ENCODE data around the gene ENOX1.

Gene ENOX1

GRCh38 chr13:43232873-43233265 is 553.9 kb downstream of the ENOX1 start:
- no peaks in the 10 kb centered on the region for H3K9me3 ChIP-seq (ENCODE audit: insufficient read depth, low read length, severe bottlenecking)
- no peak overlapping the region for H3K4me3 ChIP-seq (ENCODE audit: low read depth in 1 of 2, low read length in 2 of 2)
- no peaks in the 10 kb centered on the region for H4K20me1 ChIP-seq (ENCODE audit: insufficient read depth, low read length)
- no peak overlapping the region for H3K9ac ChIP-seq (ENCODE audit: low read depth, low read length)
- ATAC-seq (ENCODE audit: insufficient read depth, low read depth) (no peak), DNase-seq (no peak)
- no peaks in the 10 kb centered on the region for H3K27me3 ChIP-seq (ENCODE audit: insufficient read depth, low read length, poor library complexity)
- H3K27ac ChIP-seq (ENCODE audit: low read length), result no peak overlapping the region
- H2AFZ ChIP-seq (ENCODE audit: low read depth, low read length), result no peak overlapping the region
- H3K36me3 ChIP-seq (ENCODE audit: insufficient read depth, low read length), result no peaks in the 10 kb centered on the region
- H3K4me2 ChIP-seq (ENCODE audit: insufficient read depth, low read length), result no peak overlapping the region
- no peak for TF ChIP-seq EZH2 (IDR thresholded peaks at IDR 0.05; ENCODE audit: borderline replicate concordance, low read depth, low read length, severe bottlenecking)
- no peak for TF ChIP-seq CTCF (IDR thresholded peaks at IDR 0.05; ENCODE audit: borderline replicate concordance, extremely low read depth, low read length, poor library complexity, severe bottlenecking)
- H3K79me2 ChIP-seq (ENCODE audit: insufficient read depth, low read length), result no peaks in the 10 kb centered on the region
- no peaks in the 10 kb centered on the region for H3K4me1 ChIP-seq (ENCODE audit: insufficient read depth, low read length)

- ATAC-seq (ENCODE audit: insufficient read depth, low read depth), result no peak
- H3K9ac ChIP-seq (ENCODE audit: low read depth, low read length), result no peak overlapping the region
- H3K27me3 ChIP-seq (ENCODE audit: insufficient read depth, low read length, poor library complexity), result no peaks in the 10 kb centered on the region
- H2AFZ ChIP-seq (ENCODE audit: low read depth, low read length), result no peak overlapping the region
- no peaks in the 10 kb centered on the region for H3K4me1 ChIP-seq (ENCODE audit: insufficient read depth, low read length)
- no peaks in the 10 kb centered on the region for H3K36me3 ChIP-seq (ENCODE audit: insufficient read depth, low read length)
- no peaks in the 10 kb centered on the region for H4K20me1 ChIP-seq (ENCODE audit: insufficient read depth, low read length)
- H3K4me2 ChIP-seq (ENCODE audit: insufficient read depth, low read length), result no peak overlapping the region
- no peak for DNase-seq
- no peak for TF ChIP-seq EZH2 (IDR thresholded peaks at IDR 0.05; ENCODE audit: borderline replicate concordance, low read depth, low read length, severe bottlenecking)
- no peak for TF ChIP-seq CTCF (IDR thresholded peaks at IDR 0.05; ENCODE audit: borderline replicate concordance, extremely low read depth, low read length, poor library complexity, severe bottlenecking)
- no peaks in the 10 kb centered on the region for H3K79me2 ChIP-seq (ENCODE audit: insufficient read depth, low read length)
- no peaks in the 10 kb centered on the region for H3K9me3 ChIP-seq (ENCODE audit: insufficient read depth, low read length, severe bottlenecking)
- no peak overlapping the region for H3K27ac ChIP-seq (ENCODE audit: low read length)
- no peak overlapping the region for H3K4me3 ChIP-seq (ENCODE audit: low read depth in 1 of 2, low read length in 2 of 2)
Observed at GRCh38 chr13:43232144-43232872, 554.5 kb downstream of the ENOX1 start.

- no peaks in the 10 kb centered on the region for H3K36me3 ChIP-seq (ENCODE audit: insufficient read depth, low read length)
- no peak overlapping the region for H3K27ac ChIP-seq (ENCODE audit: low read length)
- ATAC-seq (ENCODE audit: insufficient read depth, low read depth) (no peak), DNase-seq (no peak)
- H3K27me3 ChIP-seq (ENCODE audit: insufficient read depth, low read length, poor library complexity), result no peaks in the 10 kb centered on the region
- no peak for TF ChIP-seq CTCF (IDR thresholded peaks at IDR 0.05; ENCODE audit: borderline replicate concordance, extremely low read depth, low read length, poor library complexity, severe bottlenecking)
- no peak for TF ChIP-seq EZH2 (IDR thresholded peaks at IDR 0.05; ENCODE audit: borderline replicate concordance, low read depth, low read length, severe bottlenecking)
- H3K4me2 ChIP-seq (ENCODE audit: insufficient read depth, low read length), result no peak overlapping the region
- no peak overlapping the region for H2AFZ ChIP-seq (ENCODE audit: low read depth, low read length)
- H3K4me1 ChIP-seq (ENCODE audit: insufficient read depth, low read length), result no peaks in the 10 kb centered on the region
- no peaks in the 10 kb centered on the region for H4K20me1 ChIP-seq (ENCODE audit: insufficient read depth, low read length)
- no peak overlapping the region for H3K9ac ChIP-seq (ENCODE audit: low read depth, low read length)
- no peak overlapping the region for H3K4me3 ChIP-seq (ENCODE audit: low read depth in 1 of 2, low read length in 2 of 2)
- H3K9me3 ChIP-seq (ENCODE audit: insufficient read depth, low read length, severe bottlenecking), result no peaks in the 10 kb centered on the region
- no peaks in the 10 kb centered on the region for H3K79me2 ChIP-seq (ENCODE audit: insufficient read depth, low read length)
Observed at GRCh38 chr13:43230989-43231388, 555.8 kb downstream of the ENOX1 start.
